ENCODE data around the gene RIMS4.

DNA sequence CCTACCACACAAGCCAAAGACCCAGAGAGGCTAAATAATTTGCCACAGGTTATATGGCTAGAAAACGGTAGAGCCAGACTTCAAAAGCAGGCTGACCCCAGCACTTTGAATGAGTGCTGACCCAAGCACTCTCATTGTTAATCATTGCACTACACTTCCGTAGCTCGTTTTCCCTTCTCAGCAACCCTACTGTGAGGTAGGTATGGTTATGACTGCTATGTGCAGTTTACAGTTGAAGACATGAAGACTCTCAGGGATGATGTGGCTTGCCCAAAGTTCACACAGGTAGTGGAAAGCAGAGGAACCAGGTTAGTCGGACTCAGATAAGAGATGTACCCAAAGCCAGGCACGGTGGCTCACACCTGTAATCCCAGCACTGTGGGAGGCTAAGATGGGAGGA, 33.5 kb upstream of the RIMS4 start:
- no peak for TF ChIP-seq POLR2A (IDR thresholded peaks at IDR 0.05)
- TF ChIP-seq, protein P1, sequence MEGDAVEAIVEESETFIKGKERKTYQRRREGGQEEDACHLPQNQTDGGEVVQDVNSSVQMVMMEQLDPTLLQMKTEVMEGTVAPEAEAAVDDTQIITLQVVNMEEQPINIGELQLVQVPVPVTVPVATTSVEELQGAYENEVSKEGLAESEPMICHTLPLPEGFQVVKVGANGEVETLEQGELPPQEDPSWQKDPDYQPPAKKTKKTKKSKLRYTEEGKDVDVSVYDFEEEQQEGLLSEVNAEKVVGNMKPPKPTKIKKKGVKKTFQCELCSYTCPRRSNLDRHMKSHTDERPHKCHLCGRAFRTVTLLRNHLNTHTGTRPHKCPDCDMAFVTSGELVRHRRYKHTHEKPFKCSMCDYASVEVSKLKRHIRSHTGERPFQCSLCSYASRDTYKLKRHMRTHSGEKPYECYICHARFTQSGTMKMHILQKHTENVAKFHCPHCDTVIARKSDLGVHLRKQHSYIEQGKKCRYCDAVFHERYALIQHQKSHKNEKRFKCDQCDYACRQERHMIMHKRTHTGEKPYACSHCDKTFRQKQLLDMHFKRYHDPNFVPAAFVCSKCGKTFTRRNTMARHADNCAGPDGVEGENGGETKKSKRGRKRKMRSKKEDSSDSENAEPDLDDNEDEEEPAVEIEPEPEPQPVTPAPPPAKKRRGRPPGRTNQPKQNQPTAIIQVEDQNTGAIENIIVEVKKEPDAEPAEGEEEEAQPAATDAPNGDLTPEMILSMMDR (IDR thresholded peaks at IDR 0.05), result no peak
- no peak for TF ChIP-seq POLR2AphosphoS5 (IDR thresholded peaks at IDR 0.05)

Data from prostate gland (tissue), 2 donors.